Adrenal gland (tissue), 5 donors: ENCODE measurements around the gene AGFG1.

Experiments
- POLR2A ChIP-seq, 2 donors: fragments of 450-650 bp; IDR thresholded peaks; one replicate each; pipeline ENCODE4 v1.6.1; 2017; ENCODE audit warnings: antibody characterized with exemption in 2 of 2, mild to moderate bottlenecking in 2 of 2, moderate library complexity in 1 of 2
- TF ChIP-seq, protein P1 (sequence below), 6 experiments: fragments of 450-650 bp in 4 of 6; fragments of 200-600 bp in 2 of 6; sonication (generic) in 1 of 6; IDR thresholded peaks; 1 replicate in 5 of 6; 2 replicates in 1 of 6; pipeline versions ENCODE4 v1.5.1 to v1.8.0; 2016 to 2021; ENCODE audit warnings: antibody characterized with exemption in 6 of 6, mild to moderate bottlenecking in 2 of 6, moderate library complexity in 1 of 6
- donor health status: DM: no; HTN: no; CAD: no.

DNA sequence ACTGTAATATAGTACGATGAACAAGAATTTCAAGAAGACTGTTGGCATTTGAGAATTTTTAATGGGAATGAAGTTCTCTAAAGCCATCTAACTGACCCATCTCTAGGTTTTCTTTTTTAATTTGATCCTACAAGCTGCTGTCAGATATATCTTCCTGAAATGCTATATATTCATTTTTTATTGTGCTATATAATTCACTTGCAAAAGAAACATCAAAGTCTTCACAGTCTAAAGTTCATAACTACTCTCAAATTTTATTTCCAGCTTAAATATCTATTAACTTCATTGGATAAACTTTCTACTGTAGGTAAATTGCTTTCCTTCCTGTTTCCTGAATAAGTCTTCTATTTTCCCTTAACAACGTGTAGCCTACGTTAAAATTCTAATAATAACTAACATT is 130.4 kb downstream of the AGFG1 start:
- TF ChIP-seq, protein P1, sequence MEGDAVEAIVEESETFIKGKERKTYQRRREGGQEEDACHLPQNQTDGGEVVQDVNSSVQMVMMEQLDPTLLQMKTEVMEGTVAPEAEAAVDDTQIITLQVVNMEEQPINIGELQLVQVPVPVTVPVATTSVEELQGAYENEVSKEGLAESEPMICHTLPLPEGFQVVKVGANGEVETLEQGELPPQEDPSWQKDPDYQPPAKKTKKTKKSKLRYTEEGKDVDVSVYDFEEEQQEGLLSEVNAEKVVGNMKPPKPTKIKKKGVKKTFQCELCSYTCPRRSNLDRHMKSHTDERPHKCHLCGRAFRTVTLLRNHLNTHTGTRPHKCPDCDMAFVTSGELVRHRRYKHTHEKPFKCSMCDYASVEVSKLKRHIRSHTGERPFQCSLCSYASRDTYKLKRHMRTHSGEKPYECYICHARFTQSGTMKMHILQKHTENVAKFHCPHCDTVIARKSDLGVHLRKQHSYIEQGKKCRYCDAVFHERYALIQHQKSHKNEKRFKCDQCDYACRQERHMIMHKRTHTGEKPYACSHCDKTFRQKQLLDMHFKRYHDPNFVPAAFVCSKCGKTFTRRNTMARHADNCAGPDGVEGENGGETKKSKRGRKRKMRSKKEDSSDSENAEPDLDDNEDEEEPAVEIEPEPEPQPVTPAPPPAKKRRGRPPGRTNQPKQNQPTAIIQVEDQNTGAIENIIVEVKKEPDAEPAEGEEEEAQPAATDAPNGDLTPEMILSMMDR (IDR thresholded peaks at IDR 0.05): no peak
- TF ChIP-seq POLR2A (IDR thresholded peaks at IDR 0.05): no peak
